Pancreas (tissue), 10 donors: ENCODE measurements around the gene BCOR. TPM values are rescaled to one million over a fixed set of nuclear protein-coding genes. Genes with fewer than 3 reads are reported as not detected.

Source experiments
- ATAC-seq, 4 donors: fragments of 200-7000 bp; cut with Tn5 transposase; one replicate each; pipeline versions ENCODE4 v1.8.0 to v1.9.1; 2020; ENCODE audit warnings: mild to moderate bottlenecking in 4 of 4, moderate library complexity in 4 of 4
- DNase-seq, 6 donors: peaks; one replicate each; pipeline ENCODE4 v3.0.0-alpha.2; 2020
- FAIRE-seq: peaks from 2 replicates; lab custom pipeline; 2012; peaks lifted over from hg19 to GRCh38; lab: Jason Lieb, UNC
- H3K27ac ChIP-seq, 4 donors: fragments of 200-600 bp; sonication (generic); 1 replicate in 3 of 4; 2 replicates in 1 of 4; pipeline versions ENCODE4 v1.5.0 to v1.8.0; 2020
- H3K27me3 ChIP-seq, 4 donors: fragments of 200-600 bp; one replicate each; pipeline ENCODE4 v1.8.0; 2021
- H3K36me3 ChIP-seq, 3 donors: fragments of 200-600 bp; sonication (generic) in 1 of 3; one replicate each; pipeline versions ENCODE4 v1.5.0 to v1.8.0; 2020 to 2021
- H3K4me1 ChIP-seq, 3 donors: fragments of 200-600 bp; one replicate each; pipeline ENCODE4 v1.8.0; 2021
- H3K4me3 ChIP-seq, 4 donors: fragments of 200-600 bp; sonication (generic) in 2 of 4; one replicate each; pipeline versions ENCODE4 v1.5.0 to v1.8.0; 2020 to 2021
- H3K9me3 ChIP-seq, 4 donors: fragments of 200-600 bp; one replicate each; pipeline ENCODE4 v1.8.0; 2021
- WGBS, 2 donors: extraction: QIAGEN DNeasy Blood & Tissue Kit; methylation state at CpG; one replicate each; pipeline ENCODE4 v1.1.7; 2013; 5-methylcytosine and 5-hydroxymethylcytosine counted together
- intact Hi-C, 3 donors: fragments of 100-400 bp; cut with DNase I; formaldehyde crosslinking; loops; one replicate each; pipeline versions ENCODE4 v1.11.1 to v1.14.2; 2022
- polyA plus RNA-seq, 2 donors: library from polyadenylated mRNA; stranded (reverse); fragments of 200-250 nt; gene quantifications; one replicate each; pipeline ENCODE4 v1.2.3, GENCODE V29; 2013
- total RNA-seq, 6 donors: library from RNA; stranded (reverse); fragmentation: NEBNext Ultra II Directional in 4 of 6; extraction: Animal tissue kit (Norgen Biotek cat#: 25700) in 4 of 6; gene quantifications; one replicate each; pipeline versions ENCODE4 v1.2.1 to v1.2.4, GENCODE V29; 2021 to 2023
- TF ChIP-seq, protein P1 (sequence below), 4 donors: fragments of 200-600 bp; sonication (generic) in 3 of 4; IDR thresholded peaks; one replicate each; pipeline versions ENCODE4 v1.5.0 to v1.8.0; 2021; ENCODE audit warnings: antibody characterized with exemption in 4 of 4
- donor health status: healthy with polysubstance abuse.
- donor health status: DM: no; HTN: no; CAD: no; lungs with moderate emphysema.
- donor health status: DM: no; HTN: no; CAD: no.
- donor health status: control.
- donor health status: control.
- donor health status: Bipolar disorder and iron deficiency.
- donor health status: DM: yes; HTN: yes; CAD: no.
- donor health status: DM: no; HTN: no; CAD: no.
- donor health status: DM: no; HTN: no; CAD: no.
- donor health status: DM: yes; HTN: yes; CAD: no.

BCOR gene
- total and polyA plus RNA-seq, 8 donors = 6.3 to 18.4 (median 13.0) TPM

DNA sequence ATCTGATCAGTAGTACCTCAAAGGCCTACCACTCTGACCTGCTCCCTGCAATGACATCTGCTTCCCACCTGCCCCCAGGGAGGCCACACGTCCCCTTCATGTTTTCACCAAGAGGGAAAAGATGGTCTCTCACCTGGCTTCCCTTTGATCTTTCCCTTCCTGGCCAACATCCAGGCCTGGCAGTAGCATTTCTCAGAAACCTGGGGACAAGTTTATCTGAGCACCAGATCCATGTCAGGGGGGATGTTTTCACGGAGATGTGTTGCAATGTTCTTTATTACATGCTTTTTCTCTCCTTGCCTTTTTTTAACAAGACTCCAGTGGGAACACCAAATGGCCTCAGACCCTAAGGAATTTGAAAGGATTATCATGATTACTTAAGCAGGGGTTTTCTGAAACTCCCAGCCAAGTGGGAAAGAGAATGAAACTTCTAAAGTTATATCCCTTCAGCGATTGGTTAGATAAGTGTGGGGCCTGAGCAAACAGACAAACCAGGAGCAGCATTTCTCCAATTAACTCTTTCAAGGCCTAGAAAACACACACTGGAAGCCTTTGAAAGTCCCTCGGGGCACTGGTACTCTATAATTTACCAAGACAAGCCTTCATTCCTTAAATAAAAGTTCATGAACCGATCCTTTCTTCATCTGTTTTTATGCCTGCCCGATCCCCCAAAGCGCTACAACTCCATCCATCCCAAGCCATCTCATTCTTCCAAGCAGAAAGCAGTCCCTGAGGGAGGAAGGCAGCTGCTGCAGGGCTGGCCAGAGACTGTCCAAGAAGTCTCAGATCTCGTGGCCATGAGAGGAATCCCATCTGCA, 94.1 kb downstream of the BCOR start:
- peaks cover 0 to 19% (median 6%) of the 10 kb centered on the region in 4 donors for H3K27me3 ChIP-seq
- H3K36me3 ChIP-seq = no peaks in the 10 kb centered on the region
- TF ChIP-seq, protein P1, sequence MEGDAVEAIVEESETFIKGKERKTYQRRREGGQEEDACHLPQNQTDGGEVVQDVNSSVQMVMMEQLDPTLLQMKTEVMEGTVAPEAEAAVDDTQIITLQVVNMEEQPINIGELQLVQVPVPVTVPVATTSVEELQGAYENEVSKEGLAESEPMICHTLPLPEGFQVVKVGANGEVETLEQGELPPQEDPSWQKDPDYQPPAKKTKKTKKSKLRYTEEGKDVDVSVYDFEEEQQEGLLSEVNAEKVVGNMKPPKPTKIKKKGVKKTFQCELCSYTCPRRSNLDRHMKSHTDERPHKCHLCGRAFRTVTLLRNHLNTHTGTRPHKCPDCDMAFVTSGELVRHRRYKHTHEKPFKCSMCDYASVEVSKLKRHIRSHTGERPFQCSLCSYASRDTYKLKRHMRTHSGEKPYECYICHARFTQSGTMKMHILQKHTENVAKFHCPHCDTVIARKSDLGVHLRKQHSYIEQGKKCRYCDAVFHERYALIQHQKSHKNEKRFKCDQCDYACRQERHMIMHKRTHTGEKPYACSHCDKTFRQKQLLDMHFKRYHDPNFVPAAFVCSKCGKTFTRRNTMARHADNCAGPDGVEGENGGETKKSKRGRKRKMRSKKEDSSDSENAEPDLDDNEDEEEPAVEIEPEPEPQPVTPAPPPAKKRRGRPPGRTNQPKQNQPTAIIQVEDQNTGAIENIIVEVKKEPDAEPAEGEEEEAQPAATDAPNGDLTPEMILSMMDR (IDR thresholded peaks at IDR 0.05) = no peak
- 50 to 57% methylated on average over 8 of the region's 8 CpGs for WGBS, 2 donors
- peak; percentile 41 for FAIRE-seq
- no peak overlapping the region for H3K27ac ChIP-seq
- no peak for ATAC-seq
- H3K4me3 ChIP-seq = no peak overlapping the region
- DNase-seq = no peak
- intact Hi-C loops = no loop called here
- H3K9me3 ChIP-seq = no peaks in the 10 kb centered on the region
- no peaks in the 10 kb centered on the region for H3K4me1 ChIP-seq

DNA sequence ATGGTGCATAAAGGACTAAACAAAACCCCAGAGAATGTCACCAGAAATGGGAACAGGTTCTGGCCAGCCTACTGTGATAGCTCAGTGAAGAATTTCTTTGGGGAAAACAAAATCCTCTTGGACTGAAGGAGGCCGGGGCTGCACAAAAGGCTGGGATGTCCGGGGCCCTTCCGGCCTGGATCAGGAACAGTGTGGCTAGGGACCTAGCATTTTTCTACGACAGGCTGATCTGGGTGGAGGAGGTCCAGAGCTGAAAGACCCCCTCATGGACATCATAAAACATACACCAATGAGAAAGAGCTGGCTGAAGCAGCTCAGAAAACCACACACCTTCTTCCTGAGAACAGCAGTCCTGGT, 94.7 kb downstream of the BCOR start:
- DNase-seq = no peak
- WGBS, 2 donors = 86 to 94% methylated on average over 4 of the region's 4 CpGs
- no peak for FAIRE-seq
- Histone ChIP-seq H3K4me1 (no peaks in the 10 kb centered on the region), H3K27me3 (peaks cover 0 to 15% (median 4%) of the 10 kb centered on the region in 4 donors), H3K4me3 (no peak overlapping the region), H3K27ac (no peak overlapping the region), H3K36me3 (no peaks in the 10 kb centered on the region), H3K9me3 (no peaks in the 10 kb centered on the region)
- TF ChIP-seq, protein P1 (IDR thresholded peaks at IDR 0.05) = no peak
- no peak for ATAC-seq
- intact Hi-C loops = no loop called here
